Colon (tissue), 2 donors: ENCODE results near the gene APEH.

Experiments used
- FAIRE-seq: peaks from 2 replicates; lab custom pipeline; 2012; peaks lifted over from hg19 to GRCh38; lab: Jason Lieb, UNC
- donor health status: control.
- donor health status: control.

Gene APEH

DNA sequence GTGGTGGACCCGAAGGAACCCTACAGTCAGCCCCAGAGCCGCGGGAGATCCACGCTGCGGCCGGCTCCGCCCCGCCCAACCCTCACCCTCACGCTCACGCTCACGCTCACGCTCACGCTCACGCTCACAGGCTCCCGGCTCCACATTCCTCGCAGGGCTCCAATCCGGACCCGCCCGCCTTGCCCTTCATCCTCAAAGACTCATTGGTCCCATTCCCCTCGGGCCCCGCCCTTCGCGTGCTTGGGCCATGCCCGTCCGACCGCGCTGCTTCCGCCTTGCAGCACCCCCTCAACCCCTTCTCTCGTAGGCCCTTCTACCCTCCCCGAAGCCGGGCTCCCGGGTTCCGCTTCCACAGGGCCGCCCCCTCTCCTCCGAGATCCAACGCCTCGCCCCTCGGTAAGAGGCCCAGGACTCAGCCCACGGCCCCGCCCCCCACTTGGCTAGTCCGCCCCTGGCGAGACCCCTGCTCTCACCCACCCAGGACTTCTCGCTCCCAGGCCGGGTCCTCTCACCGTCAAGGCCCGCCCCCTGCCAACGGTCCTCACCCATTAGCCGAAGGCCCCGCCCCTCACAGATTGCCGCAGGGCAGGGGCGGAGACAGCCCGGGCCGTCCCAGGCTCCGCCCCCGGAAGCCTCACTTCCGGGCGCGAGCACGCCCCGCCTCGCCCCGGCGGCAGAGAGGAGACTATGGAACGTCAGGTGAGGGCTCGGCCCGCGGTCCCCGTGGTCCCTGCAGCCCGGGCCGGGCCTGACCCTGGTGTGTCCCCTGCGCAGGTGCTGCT, at the start of gene APEH:
APEH (plus strand) TSS at position 637 of the 782 bp plus-strand sequence; CDS start at position 688, 51 bp downstream.
- no peak for FAIRE-seq

DNA sequence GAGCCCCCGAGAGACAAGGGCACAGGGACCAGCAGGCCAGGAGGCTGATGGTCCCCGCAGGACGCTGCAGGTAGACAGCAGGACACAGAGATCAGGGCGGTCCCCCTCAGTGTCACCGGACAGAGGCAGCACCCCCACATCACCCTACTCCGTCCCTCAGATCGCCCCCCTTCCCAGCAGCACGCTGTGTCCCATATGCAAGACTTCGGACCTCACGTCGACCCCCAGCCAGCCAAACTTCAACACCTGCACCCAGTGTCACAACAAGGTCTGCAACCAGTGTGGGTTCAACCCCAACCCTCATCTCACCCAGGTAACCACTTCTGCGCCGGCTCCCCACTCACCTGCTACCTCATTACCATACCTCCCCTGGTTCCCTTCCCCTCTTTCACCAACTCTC, 49.1 kb upstream of the APEH start:
- no peak for FAIRE-seq

- FAIRE-seq, result no peak
Measured at GRCh38 chr3:49626101-49626581, 48.0 kb upstream of the APEH start.

- FAIRE-seq, result no peak
Measured at GRCh38 chr3:49626796-49627195, 47.4 kb upstream of the APEH start.

GRCh38 chr3:49627634-49628033, 46.5 kb upstream of the APEH start:
- FAIRE-seq, result no peak

DNA sequence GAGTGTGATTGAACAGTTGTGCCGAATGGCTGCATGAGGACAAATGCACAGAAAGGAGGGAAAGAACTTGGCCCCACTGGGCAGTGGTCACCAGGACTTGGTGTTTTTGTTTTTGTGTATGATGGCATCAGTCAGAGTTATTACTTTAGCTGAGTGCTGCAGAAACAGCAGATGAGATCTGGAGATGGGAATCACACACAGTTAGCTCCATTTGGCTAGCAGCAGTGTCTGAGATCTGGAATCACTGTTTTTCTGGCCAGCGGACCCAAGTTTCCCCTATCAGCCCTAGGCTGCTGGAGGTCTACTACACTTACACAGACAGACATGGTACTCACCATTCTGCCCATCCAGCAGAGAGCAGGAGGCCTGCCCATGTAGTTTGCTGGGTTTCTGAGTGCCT, 45.9 kb upstream of the APEH start:
- no peak for FAIRE-seq

GRCh38 chr3:49629451-49629850, 44.7 kb upstream of the APEH start:
- no peak for FAIRE-seq

GRCh38 chr3:49629866-49630265, 44.3 kb upstream of the APEH start:
- no peak for FAIRE-seq

DNA sequence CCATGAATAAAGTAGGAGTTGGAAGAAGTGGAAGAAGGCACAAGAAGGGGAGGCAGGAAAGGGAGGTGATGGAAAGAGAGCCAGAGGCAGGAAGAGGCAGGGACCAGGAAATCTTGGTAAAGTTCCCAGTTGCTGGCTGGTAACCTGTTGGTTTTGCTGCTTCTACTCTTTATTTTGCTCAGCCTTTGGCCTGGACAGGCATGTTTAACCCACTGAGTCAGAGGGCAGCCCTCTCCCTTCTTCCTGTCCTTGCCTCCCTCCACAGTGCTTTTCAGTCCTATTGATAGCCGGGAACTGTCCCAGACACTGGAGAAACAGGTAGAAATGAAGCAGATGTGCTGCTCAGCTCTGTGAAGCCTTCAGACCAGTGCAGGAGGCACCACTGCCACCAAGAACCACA, 43.4 kb upstream of the APEH start:
- no peak for FAIRE-seq

- FAIRE-seq, result no peak
Measured at GRCh38 chr3:49634736-49635135, 39.4 kb upstream of the APEH start.

GRCh38 chr3:49636883-49637609, 37.1 kb upstream of the APEH start:
- no peak for FAIRE-seq

DNA sequence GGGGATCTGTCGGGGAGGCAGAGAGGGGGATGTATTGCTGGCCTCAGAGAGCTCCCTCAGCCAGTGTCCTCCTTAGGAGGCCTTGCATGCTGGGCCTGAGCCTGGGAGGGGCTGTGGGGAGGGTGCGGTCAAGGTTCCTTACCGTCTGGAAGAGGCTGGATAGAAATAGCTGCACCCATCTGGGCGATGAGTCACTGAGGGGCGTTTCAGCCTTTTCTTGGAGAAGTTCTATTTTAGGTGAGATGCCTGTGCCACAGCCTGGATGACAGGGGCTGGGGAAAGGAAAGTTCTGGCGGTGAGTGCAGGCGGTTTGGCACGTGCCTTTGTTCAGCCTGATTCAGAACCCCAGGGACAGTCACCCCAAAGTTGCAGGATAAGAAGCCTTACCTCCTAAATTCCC, 35.7 kb upstream of the APEH start:
- no peak for FAIRE-seq

DNA sequence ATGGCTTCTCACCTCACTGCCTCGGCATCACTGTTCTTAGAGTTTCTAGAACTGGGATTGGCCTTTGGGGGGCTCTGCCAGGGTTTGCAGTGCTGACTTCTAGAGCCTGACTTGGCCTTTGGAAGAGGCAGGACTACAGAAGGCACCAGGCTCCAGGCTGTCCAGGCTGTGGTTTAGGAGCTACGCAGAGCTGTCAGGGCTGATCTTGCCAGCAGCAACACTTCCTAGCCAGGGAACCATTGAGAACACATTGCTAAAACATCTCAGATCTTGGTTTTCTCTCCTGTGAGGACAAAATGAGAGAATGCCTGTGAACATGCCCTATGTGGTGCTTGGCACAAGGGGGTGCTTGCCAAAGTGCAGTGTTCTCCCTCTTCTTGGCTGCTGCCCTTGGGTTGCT, 34.6 kb upstream of the APEH start:
- FAIRE-seq, result no peak

GRCh38 chr3:49641292-49641691, 32.9 kb upstream of the APEH start:
- FAIRE-seq, result no peak

- FAIRE-seq, result no peak
Measured at GRCh38 chr3:49641921-49642707, 32.0 kb upstream of the APEH start.

GRCh38 chr3:49642708-49643145, 31.4 kb upstream of the APEH start:
- no peak for FAIRE-seq

- FAIRE-seq, result no peak
Measured at GRCh38 chr3:49644684-49645083, 29.5 kb upstream of the APEH start.

DNA sequence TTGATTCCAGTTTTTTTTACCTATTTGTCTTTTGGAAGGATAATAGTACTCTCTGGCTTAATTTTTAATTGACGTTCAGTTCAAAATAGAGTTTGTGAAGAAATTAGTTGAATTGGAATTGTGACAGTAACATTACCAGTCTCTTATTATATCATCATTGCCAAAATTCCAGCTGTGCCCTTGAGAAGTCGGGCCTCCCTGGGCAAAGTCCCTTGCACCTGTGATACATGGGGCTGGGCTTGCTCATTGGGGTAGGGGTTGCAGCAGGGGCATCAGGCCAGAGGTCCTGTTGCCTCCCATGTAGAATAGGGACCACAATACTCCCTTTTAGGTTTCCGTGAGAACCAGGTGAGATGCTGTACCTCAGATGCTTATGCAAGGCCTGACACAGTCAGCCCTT, 27.9 kb upstream of the APEH start:
- no peak for FAIRE-seq

DNA sequence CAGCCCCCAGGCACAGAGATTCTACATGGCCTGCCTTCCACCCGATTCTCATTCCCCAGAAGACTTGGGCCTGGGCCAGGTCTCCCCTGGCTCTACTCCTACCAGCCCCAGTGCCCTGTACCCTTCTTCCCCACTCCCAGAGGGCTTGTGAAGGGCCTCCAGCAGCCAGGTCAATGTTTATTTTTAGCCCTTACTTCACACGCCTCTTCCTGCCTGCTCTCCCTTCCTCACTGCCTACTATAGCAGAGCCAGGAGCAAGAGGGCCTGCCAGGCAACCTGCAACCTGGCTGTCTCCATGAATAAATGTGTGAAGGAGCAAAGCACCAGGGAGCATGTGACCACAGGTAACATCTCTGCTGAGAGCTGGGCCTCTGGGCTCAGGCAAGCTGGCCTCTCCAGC, 26.4 kb upstream of the APEH start:
- FAIRE-seq, result no peak

GRCh38 chr3:49648354-49649019, 25.7 kb upstream of the APEH start:
- FAIRE-seq, result no peak

DNA sequence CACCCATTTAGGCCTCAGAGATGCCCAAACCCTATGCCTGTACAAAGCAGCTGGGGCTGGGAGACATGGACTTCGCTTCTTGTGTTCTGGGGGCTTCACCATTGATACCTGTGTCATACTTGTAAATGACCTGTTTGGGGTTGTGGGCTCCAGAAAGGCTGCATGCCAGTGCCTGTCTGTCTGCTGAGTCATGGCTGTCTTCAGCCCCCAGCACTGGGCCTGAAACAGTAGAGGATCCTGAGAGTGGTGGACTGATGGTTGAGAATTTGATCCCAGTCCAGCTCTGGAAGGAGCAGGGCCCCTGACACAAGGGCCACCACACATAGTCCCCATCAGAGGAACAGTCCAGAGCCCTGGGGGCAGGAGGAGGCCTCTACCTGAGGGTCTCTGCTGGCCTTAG, 24.6 kb upstream of the APEH start:
- FAIRE-seq, result no peak

DNA sequence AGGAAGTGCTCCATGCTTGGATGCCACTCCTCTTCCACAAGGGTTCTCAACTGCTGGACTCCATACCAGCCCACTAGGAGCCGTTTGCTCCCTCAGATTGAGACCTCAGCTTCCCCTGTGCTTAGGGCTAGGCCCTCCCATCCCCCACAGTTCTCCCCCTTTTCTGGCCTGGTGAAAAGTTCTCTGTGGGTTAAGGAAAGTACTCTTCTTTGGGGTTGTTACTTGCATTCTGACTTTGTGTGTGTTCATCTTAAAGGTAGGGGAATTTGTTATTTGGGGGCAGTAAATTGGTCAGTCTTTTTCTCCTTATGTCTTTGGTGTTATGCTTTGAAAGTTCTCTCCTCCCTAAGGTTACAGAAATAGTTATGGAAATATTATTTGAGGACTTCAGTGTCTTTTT, 24.0 kb upstream of the APEH start:
- FAIRE-seq, result no peak
